ENCODE data around the gene DBN1. TPM values are rescaled to one million over a fixed set of nuclear protein-coding genes. Genes with fewer than 3 reads are reported as not detected.

DBN1 gene
- total RNA-seq, 1 donor from 2014 or later, result 371 TPM

- TF ChIP-seq CTCF (IDR thresholded peaks at IDR 0.05; ENCODE audit: insufficient read depth, low read depth, low read length) (no peak), EZH2 (IDR thresholded peaks at IDR 0.05; ENCODE audit: insufficient read depth, low read length) (no peak)
- peaks cover 5% of the 10 kb centered on the region for H3K36me3 Mint-ChIP-seq (ENCODE audit: low read depth, unreplicated experiment)
- Histone ChIP-seq H3K4me1 (ENCODE audit: insufficient read depth, low read length) (peaks cover 18% of the 10 kb centered on the region), H3K36me3 (ENCODE audit: insufficient read depth, low read length) (no peaks in the 10 kb centered on the region), H3K27me3 (ENCODE audit: insufficient read depth, low read length) (no peaks in the 10 kb centered on the region), H3K27ac (ENCODE audit: low read depth, low read length) (no peak overlapping the region), H2AFZ (ENCODE audit: low read depth, low read length) (no peak overlapping the region), H3K9me3 (ENCODE audit: insufficient read depth, low read depth, low read length) (no peaks in the 10 kb centered on the region), H3K4me3 (ENCODE audit: insufficient read depth, low read depth, low read length) (peak overlapping the region; percentile 65), H3K9ac (ENCODE audit: low read length) (peak overlapping the region; percentile 79), H3K4me2 (ENCODE audit: low read length) (peak overlapping the region; percentile 95), H4K20me1 (ENCODE audit: insufficient read depth, low read length) (peaks cover 26% of the 10 kb centered on the region), H3K79me2 (ENCODE audit: insufficient read depth, low read length) (no peaks in the 10 kb centered on the region)
- FAIRE-seq (no peak), DNase-seq (ENCODE audit: low read depth) (no peak)
- H3K27ac Mint-ChIP-seq (ENCODE audit: unreplicated experiment), result peak overlapping the region; percentile 29
- H3K27me3 Mint-ChIP-seq (ENCODE audit: low read depth, unreplicated experiment), result peaks cover 2% of the 10 kb centered on the region
- H3K4me1 Mint-ChIP-seq (ENCODE audit: low read depth, unreplicated experiment), result peaks cover 21% of the 10 kb centered on the region
- peak overlapping the region; percentile 77 for H3K4me3 Mint-ChIP-seq (ENCODE audit: unreplicated experiment)
- no peaks in the 10 kb centered on the region for H3K9me3 Mint-ChIP-seq (ENCODE audit: unreplicated experiment)
Measured at GRCh38 chr5:177445917-177446199, 27.6 kb downstream of the DBN1 start.

DNA sequence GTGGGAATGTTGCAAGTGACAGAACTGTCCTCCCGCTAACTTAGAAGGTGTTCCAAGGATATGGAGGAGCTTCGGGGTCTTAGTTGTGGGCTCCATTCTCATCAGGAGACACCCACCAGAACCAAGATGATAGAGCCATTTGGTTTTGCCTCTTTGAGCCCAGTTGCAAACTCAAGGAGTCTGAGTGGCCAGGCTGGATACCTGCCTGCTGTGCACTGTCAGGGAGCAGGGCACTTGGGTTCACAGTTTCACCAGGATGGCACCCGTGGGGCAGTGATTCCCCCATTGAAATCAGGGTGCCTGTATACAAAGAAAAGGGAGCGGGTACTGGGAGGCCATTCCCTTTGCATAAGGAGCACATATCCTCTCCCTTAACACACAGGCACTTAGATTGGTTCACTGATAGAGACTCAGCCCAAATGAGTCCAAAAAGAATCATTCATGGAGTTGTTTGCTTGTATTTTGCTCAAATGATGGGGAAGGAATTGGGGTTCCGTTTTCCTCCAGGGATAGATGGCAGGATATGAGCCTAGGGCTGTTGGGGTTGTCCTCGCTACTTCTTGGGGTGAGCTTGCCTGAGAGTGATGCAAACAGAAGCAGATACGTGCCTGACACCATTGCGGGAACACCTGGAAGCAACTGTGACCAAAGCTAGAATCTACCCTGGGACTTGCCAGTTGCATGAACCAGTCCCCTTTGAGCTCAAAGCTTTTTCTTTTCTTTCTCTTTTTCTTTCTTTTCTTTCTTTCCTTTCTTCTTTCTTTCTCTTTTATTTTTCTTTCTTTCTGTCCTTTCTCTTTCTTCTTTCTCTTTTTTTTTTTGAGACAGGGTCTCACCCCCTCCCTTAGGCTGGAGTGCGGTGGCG is 28.1 kb downstream of the DBN1 start:
- peak overlapping the region; percentile 77 for H3K4me3 Mint-ChIP-seq (ENCODE audit: unreplicated experiment)
- no peaks in the 10 kb centered on the region for H3K27me3 Mint-ChIP-seq (ENCODE audit: low read depth, unreplicated experiment)

More for the DNA sequence above, 28.1 kb downstream of the DBN1 start:
- H3K36me3 Mint-ChIP-seq (ENCODE audit: low read depth, unreplicated experiment), result peaks cover 5% of the 10 kb centered on the region
- no peak overlapping the region for H3K4me3 ChIP-seq (ENCODE audit: insufficient read depth, low read depth, low read length)
- H3K36me3 ChIP-seq (ENCODE audit: insufficient read depth, low read length), result no peaks in the 10 kb centered on the region
- H3K9me3 ChIP-seq (ENCODE audit: insufficient read depth, low read depth, low read length), result no peaks in the 10 kb centered on the region
- no peak overlapping the region for H3K27ac ChIP-seq (ENCODE audit: low read depth, low read length)
- no peak overlapping the region for H2AFZ ChIP-seq (ENCODE audit: low read depth, low read length)
- no peak overlapping the region for H3K9ac ChIP-seq (ENCODE audit: low read length)
- peaks cover 20% of the 10 kb centered on the region for H4K20me1 ChIP-seq (ENCODE audit: insufficient read depth, low read length)
- H3K9me3 Mint-ChIP-seq (ENCODE audit: unreplicated experiment), result no peaks in the 10 kb centered on the region
- DNase-seq (ENCODE audit: low read depth), result no peak
- H3K4me1 ChIP-seq (ENCODE audit: insufficient read depth, low read length), result peaks cover 18% of the 10 kb centered on the region
- no peaks in the 10 kb centered on the region for H3K79me2 ChIP-seq (ENCODE audit: insufficient read depth, low read length)
- peak overlapping the region; percentile 95 for H3K4me2 ChIP-seq (ENCODE audit: low read length)
- TF ChIP-seq CTCF (IDR thresholded peaks at IDR 0.05; ENCODE audit: insufficient read depth, low read depth, low read length) (no peak), EZH2 (IDR thresholded peaks at IDR 0.05; ENCODE audit: insufficient read depth, low read length) (no peak)
- peaks cover 21% of the 10 kb centered on the region for H3K4me1 Mint-ChIP-seq (ENCODE audit: low read depth, unreplicated experiment)
- peak overlapping the region; percentile 29 for H3K27ac Mint-ChIP-seq (ENCODE audit: unreplicated experiment)
- no peaks in the 10 kb centered on the region for H3K27me3 ChIP-seq (ENCODE audit: insufficient read depth, low read length)
- no peak for FAIRE-seq

All from astrocyte (in vitro differentiated cells and primary cell).